Mesenchymal stem cell (in vitro differentiated cells and primary cell): ENCODE measurements around the gene TSC1.

Experiments
- DNase-seq: peaks from one replicate; pipeline ENCODE4 v3.0.0-alpha.2; 2013
- H2AFZ ChIP-seq: one replicate; pipeline ENCODE4 v1.6.1; 2013; ENCODE audit warnings: low read depth, mild to moderate bottlenecking, control low read depth, inconsistent platforms, low read length, moderate library complexity
- H2AK5ac ChIP-seq: 2 replicates; pipeline ENCODE4 v1.6.1; 2013; ENCODE audit warnings: low read length, moderate library complexity, mild to moderate bottlenecking, inconsistent platforms; ENCODE audit not compliant: severe bottlenecking
- H2BK120ac ChIP-seq: one replicate; pipeline ENCODE4 v1.6.1; 2013; ENCODE audit warnings: low read depth, mild to moderate bottlenecking, inconsistent platforms, low read length, moderate library complexity
- H2BK12ac ChIP-seq, 2 experiments: one replicate each; pipeline ENCODE4 v1.6.1; 2013; ENCODE audit warnings: inconsistent platforms in 2 of 2, low read length in 2 of 2, mild to moderate bottlenecking in 2 of 2, moderate library complexity in 2 of 2, control low read depth in 1 of 2
- H2BK15ac ChIP-seq: one replicate; pipeline ENCODE4 v1.6.1; 2013; ENCODE audit warnings: mild to moderate bottlenecking, low read depth, inconsistent platforms; ENCODE audit not compliant: poor library complexity, severe bottlenecking
- H2BK5ac ChIP-seq: 2 replicates; pipeline ENCODE4 v1.6.1; 2013; ENCODE audit warnings: low read depth, mild to moderate bottlenecking, low read length, control low read depth, inconsistent platforms; ENCODE audit not compliant: poor library complexity, severe bottlenecking
- H3K14ac ChIP-seq, 2 experiments: one replicate each; pipeline ENCODE4 v1.6.1; 2013; ENCODE audit warnings: inconsistent platforms in 2 of 2, low read length in 2 of 2, control low read depth in 1 of 2, mild to moderate bottlenecking in 1 of 2, moderate library complexity in 1 of 2
- H3K18ac ChIP-seq, 2 experiments: one replicate each; pipeline ENCODE4 v1.6.1; 2013; ENCODE audit warnings: inconsistent platforms in 2 of 2, low read length in 2 of 2, control low read depth in 1 of 2, low read depth in 1 of 2, mild to moderate bottlenecking in 1 of 2
- H3K23ac ChIP-seq, 2 experiments: one replicate each; pipeline ENCODE4 v1.6.1; 2013; ENCODE audit warnings: inconsistent platforms in 2 of 2, low read length in 2 of 2, mild to moderate bottlenecking in 2 of 2, moderate library complexity in 2 of 2, control low read depth in 1 of 2
- H3K27ac ChIP-seq: 2 replicates; pipeline ENCODE4 v1.5.1; 2013; ENCODE audit warnings: mild to moderate bottlenecking, moderate library complexity, low read length, control low read depth, inconsistent platforms; ENCODE audit not compliant: poor library complexity, severe bottlenecking
- H3K27me3 ChIP-seq, 2 experiments: 2 replicates each; pipeline versions ENCODE4 v1.6.1 to v1.7.0; 2013; ENCODE audit warnings: low read length in 2 of 2, mild to moderate bottlenecking in 2 of 2, moderate library complexity in 2 of 2, control low read depth in 1 of 2, inconsistent platforms in 1 of 2; ENCODE audit not compliant: control insufficient read depth in 1 of 2, insufficient read depth in 1 of 2
- H3K36me3 ChIP-seq, 2 experiments: 2 replicates each; pipeline versions ENCODE4 v1.6.1 to v1.7.0; 2013; ENCODE audit warnings: low read length in 2 of 2, control low read depth in 1 of 2, inconsistent platforms in 1 of 2, low read depth in 1 of 2, mild to moderate bottlenecking in 1 of 2; ENCODE audit not compliant: insufficient read depth in 2 of 2, control insufficient read depth in 1 of 2
- H3K4ac ChIP-seq, 2 experiments: one replicate each; pipeline ENCODE4 v1.6.1; 2013; ENCODE audit warnings: inconsistent platforms in 2 of 2, low read length in 2 of 2, mild to moderate bottlenecking in 2 of 2, moderate library complexity in 2 of 2, control low read depth in 1 of 2, low read depth in 1 of 2
- H3K4me1 ChIP-seq: 2 replicates; pipeline ENCODE4 v1.6.1; 2013; ENCODE audit warnings: low read depth, low read length, control low read depth; ENCODE audit not compliant: control insufficient read depth, insufficient read depth
- H3K4me2 ChIP-seq: 2 replicates; pipeline ENCODE4 v1.6.1; 2013; ENCODE audit warnings: low read length, mild to moderate bottlenecking, inconsistent platforms; ENCODE audit not compliant: poor library complexity, severe bottlenecking
- H3K4me3 ChIP-seq, 2 experiments: 2 replicates each; pipeline versions ENCODE4 v1.5.1 to v1.7.0; 2013; ENCODE audit warnings: low read length in 2 of 2, mild to moderate bottlenecking in 2 of 2, control low read depth in 1 of 2, low read depth in 1 of 2; ENCODE audit not compliant: insufficient read depth in 1 of 2
- H3K79me1 ChIP-seq: replicated peaks from 2 replicates; pipeline ENCODE4 v1.6.1; 2013; ENCODE audit warnings: mild to moderate bottlenecking, control low read depth, low read length, inconsistent platforms; ENCODE audit not compliant: poor library complexity, severe bottlenecking
- H3K9ac ChIP-seq: 2 replicates; pipeline ENCODE4 v1.7.0; 2013; ENCODE audit warnings: mild to moderate bottlenecking, low read length, moderate library complexity
- H3K9me3 ChIP-seq: 2 replicates; pipeline ENCODE4 v1.7.0; 2013; ENCODE audit warnings: mild to moderate bottlenecking, low read length; ENCODE audit not compliant: control insufficient read depth
- H4K8ac ChIP-seq: one replicate; pipeline ENCODE4 v1.6.1; 2013; ENCODE audit warnings: inconsistent platforms, mild to moderate bottlenecking, low read length, moderate library complexity
- H4K91ac ChIP-seq: one replicate; pipeline ENCODE4 v1.6.1; 2013; ENCODE audit warnings: mild to moderate bottlenecking, low read length, inconsistent platforms
- WGBS: methylation state at CpG from one replicate; pipeline ENCODE4 v1.1.7; 2013; ENCODE audit warnings: mixed read lengths; 5-methylcytosine and 5-hydroxymethylcytosine counted together

The TSC1 gene

GRCh38 chr9:132945186-132946130 is 1.0 kb upstream of the TSC1 start:
- Histone ChIP-seq H3K14ac (no peak overlapping the region), H2BK15ac (peak overlapping the region; percentile 39), H3K27ac (peak overlapping the region; percentile 63), H2AFZ (peak overlapping the region; percentile 97), H3K79me1 (peaks cover 8% of the 10 kb centered on the region), H3K18ac (peak overlapping the region; percentile 88 to 96), H3K9me3 (no peaks in the 10 kb centered on the region), H2BK120ac (peak overlapping the region; percentile 45), H3K9ac (peak overlapping the region; percentile 99), H2BK12ac (peak overlapping the region in 1 of 2 experiments; percentile 64), H4K8ac (peak overlapping the region; percentile 98), H4K91ac (peak overlapping the region; percentile 86), H3K4me2 (peak overlapping the region; percentile 87), H2AK5ac (peak overlapping the region; percentile 1), H3K4ac (peak overlapping the region in 1 of 2 experiments; percentile 100), H3K36me3 (no peaks in the 10 kb centered on the region), H3K4me1 (peaks cover 11% of the 10 kb centered on the region), H3K27me3 (no peaks in the 10 kb centered on the region), H2BK5ac (peak overlapping the region; percentile 96), H3K4me3 (peak overlapping the region; percentile 69 to 78), H3K23ac (no peak overlapping the region)
- DNase-seq = no peak
- WGBS = 73% methylated on average over 21 of the region's 23 CpGs

DNA sequence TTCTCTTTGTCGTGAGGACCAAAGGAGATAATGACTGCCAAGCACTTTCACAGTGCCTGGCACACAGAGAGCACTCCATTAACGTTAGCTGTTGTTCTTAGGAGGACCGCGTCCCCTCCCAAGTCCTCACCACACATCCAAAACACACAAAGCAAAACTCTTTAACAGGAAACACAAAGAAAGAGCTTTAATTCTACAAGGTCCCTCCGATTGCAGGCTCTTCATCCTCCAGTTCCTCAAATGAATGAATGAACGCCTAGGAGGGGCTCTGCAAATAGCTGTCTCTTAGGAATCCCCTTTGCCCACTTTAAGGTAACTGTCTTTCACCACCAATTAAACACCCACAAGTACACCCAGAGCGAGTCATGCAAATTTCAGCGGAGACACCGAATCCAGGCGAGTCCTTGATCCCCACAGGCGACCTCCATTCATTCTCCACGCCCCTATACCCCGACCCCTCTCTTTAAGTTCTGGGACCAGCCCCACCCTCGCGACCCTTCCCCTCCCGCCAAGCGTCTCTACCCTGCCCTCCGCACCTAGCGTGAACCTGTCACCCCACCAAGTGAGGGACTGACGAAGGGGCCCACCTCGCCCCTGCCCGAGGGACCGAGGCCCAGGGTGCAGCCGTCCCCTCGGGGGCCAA is 644 bp downstream of the TSC1 start:
- Histone ChIP-seq H4K8ac (peak overlapping the region; percentile 88), H3K9ac (peak overlapping the region; percentile 99), H3K18ac (peak overlapping the region; percentile 92 to 98), H3K36me3 (no peaks in the 10 kb centered on the region), H3K79me1 (peaks cover 16% of the 10 kb centered on the region), H4K91ac (peak overlapping the region; percentile 78), H2BK120ac (peak overlapping the region; percentile 54), H2BK5ac (peak overlapping the region; percentile 97), H2BK12ac (peak overlapping the region in 1 of 2 experiments; percentile 89), H3K23ac (peak overlapping the region in 1 of 2 experiments; percentile 34), H2BK15ac (no peak overlapping the region), H3K27ac (no peak overlapping the region), H3K4me1 (peaks cover 11% of the 10 kb centered on the region), H2AK5ac (peak overlapping the region; percentile 41), H3K4me3 (peak overlapping the region; percentile 79 to 99), H3K14ac (peak overlapping the region; percentile 98), H3K4me2 (peak overlapping the region; percentile 93), H3K27me3 (no peaks in the 10 kb centered on the region), H3K9me3 (no peaks in the 10 kb centered on the region), H2AFZ (peak overlapping the region; percentile 67), H3K4ac (peak overlapping the region; percentile 86 to 92)
- peak; percentile 18 for DNase-seq
- 2% methylated on average over 25 of the region's 25 CpGs for WGBS

DNA sequence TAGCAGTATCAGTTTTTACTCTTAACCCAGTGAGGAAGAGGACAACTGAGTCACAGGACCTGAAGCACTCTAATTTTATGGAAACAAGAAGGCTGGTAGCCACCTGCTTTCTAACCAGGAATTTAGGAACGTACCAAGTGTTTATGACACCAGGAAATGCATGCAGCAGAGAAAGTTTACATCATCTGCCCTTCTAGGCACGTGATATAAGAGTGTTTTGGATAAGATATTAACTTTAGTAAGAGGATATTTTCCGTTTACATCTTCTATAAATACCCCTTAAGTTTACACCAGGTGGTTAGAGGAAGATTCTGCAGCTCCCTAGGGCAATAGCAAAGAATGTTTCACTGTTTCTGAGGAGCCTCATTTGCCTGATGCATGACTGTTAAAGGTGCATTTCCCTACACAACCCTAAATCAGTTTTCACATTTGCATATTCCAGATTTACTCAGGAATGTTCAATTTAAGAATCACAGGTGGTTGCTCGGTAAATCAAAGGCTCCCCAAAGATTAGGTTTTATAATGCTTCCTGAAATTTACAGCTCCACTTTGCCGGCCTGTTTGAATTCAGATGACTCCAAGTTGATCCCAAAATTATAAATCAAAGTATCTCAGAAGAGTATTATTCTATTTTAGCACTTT is 1.8 kb downstream of the TSC1 start:
- H4K8ac ChIP-seq = no peak overlapping the region
- DNase-seq = peak; percentile 56
- no peak overlapping the region for H2BK5ac ChIP-seq
- peaks cover 11% of the 10 kb centered on the region for H3K4me1 ChIP-seq
- peaks cover 0 to 2% of the 10 kb centered on the region in 2 experiments for H3K36me3 ChIP-seq
- H2BK15ac ChIP-seq = no peak overlapping the region
- no peak overlapping the region for H3K18ac ChIP-seq
- no peak overlapping the region for H2AFZ ChIP-seq
- 45% methylated on average over 3 of the region's 5 CpGs for WGBS
- H3K4me3 ChIP-seq = peak overlapping the region in 1 of 2 experiments; percentile 79
- no peak overlapping the region for H3K14ac ChIP-seq
- H3K9ac ChIP-seq = peak overlapping the region; percentile 99
- no peaks in the 10 kb centered on the region for H3K9me3 ChIP-seq
- peak overlapping the region; percentile 18 for H3K4me2 ChIP-seq
- H3K23ac ChIP-seq = no peak overlapping the region
- no peak overlapping the region for H3K4ac ChIP-seq
- H3K27ac ChIP-seq = no peak overlapping the region
- peaks cover 18% of the 10 kb centered on the region for H3K79me1 ChIP-seq
- no peak overlapping the region for H2BK120ac ChIP-seq
- H2BK12ac ChIP-seq = no peak overlapping the region
- no peak overlapping the region for H4K91ac ChIP-seq
- no peaks in the 10 kb centered on the region for H3K27me3 ChIP-seq
- H2AK5ac ChIP-seq = no peak overlapping the region
